Measurements from ENCODE around the gene GARRE1.

- TF ChIP-seq, protein P1, sequence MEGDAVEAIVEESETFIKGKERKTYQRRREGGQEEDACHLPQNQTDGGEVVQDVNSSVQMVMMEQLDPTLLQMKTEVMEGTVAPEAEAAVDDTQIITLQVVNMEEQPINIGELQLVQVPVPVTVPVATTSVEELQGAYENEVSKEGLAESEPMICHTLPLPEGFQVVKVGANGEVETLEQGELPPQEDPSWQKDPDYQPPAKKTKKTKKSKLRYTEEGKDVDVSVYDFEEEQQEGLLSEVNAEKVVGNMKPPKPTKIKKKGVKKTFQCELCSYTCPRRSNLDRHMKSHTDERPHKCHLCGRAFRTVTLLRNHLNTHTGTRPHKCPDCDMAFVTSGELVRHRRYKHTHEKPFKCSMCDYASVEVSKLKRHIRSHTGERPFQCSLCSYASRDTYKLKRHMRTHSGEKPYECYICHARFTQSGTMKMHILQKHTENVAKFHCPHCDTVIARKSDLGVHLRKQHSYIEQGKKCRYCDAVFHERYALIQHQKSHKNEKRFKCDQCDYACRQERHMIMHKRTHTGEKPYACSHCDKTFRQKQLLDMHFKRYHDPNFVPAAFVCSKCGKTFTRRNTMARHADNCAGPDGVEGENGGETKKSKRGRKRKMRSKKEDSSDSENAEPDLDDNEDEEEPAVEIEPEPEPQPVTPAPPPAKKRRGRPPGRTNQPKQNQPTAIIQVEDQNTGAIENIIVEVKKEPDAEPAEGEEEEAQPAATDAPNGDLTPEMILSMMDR (conservative IDR thresholded peaks at IDR 0.05; ENCODE audit: low read depth in 2 of 2): no peak
- TF ChIP-seq POLR2AphosphoS5 (IDR thresholded peaks at IDR 0.05; ENCODE audit: low read depth) (no peak), EZH2phosphoT487 (IDR thresholded peaks at IDR 0.05; ENCODE audit: unreplicated experiment) (no peak), REST (IDR thresholded peaks at IDR 0.05; ENCODE audit: unreplicated experiment) (no peak), CREB1 (CRISPR knock-in tag; IDR thresholded peaks at IDR 0.05; ENCODE audit: low read depth) (no peak), EZH2 (IDR thresholded peaks at IDR 0.05; ENCODE audit: low read depth, unreplicated experiment) (no peak), ZNF331 (CRISPR knock-in tag; IDR thresholded peaks at IDR 0.05; ENCODE audit: low read depth) (no peak)
Observed at GRCh38 chr19:34256835-34257558, 2.6 kb downstream of the GARRE1 start.

All from GM23338 (cell line).